ENCODE results near the gene UNC80.

Gene UNC80

DNA sequence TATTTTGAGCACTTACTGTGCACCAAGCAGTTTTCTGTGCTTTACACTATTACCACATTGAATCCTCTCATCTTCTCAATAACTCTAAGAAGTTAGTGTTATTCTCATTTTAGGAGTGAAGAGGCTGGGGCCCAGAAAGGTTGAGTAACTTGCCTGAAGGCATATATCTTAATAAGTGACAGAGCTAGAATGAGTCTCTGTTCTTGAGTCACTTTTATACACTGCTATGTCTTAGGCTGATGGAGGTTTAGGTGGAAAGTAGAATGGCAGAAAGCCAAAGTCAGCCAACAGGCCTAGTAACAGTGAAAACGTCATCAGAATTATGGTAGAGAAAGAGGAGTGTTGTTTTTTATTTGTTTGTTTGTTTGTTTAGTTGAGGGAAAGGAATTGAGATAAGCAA lies 202.9 kb downstream of the UNC80 start:
- TF ChIP-seq, protein P1, sequence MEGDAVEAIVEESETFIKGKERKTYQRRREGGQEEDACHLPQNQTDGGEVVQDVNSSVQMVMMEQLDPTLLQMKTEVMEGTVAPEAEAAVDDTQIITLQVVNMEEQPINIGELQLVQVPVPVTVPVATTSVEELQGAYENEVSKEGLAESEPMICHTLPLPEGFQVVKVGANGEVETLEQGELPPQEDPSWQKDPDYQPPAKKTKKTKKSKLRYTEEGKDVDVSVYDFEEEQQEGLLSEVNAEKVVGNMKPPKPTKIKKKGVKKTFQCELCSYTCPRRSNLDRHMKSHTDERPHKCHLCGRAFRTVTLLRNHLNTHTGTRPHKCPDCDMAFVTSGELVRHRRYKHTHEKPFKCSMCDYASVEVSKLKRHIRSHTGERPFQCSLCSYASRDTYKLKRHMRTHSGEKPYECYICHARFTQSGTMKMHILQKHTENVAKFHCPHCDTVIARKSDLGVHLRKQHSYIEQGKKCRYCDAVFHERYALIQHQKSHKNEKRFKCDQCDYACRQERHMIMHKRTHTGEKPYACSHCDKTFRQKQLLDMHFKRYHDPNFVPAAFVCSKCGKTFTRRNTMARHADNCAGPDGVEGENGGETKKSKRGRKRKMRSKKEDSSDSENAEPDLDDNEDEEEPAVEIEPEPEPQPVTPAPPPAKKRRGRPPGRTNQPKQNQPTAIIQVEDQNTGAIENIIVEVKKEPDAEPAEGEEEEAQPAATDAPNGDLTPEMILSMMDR (conservative IDR thresholded peaks at IDR 0.05; ENCODE audit: low read length), result no peak
- DNase-seq (ENCODE audit: low read depth), result no peak
- H3K4me3 ChIP-seq (ENCODE audit: low read length), result no peak overlapping the region

DNA sequence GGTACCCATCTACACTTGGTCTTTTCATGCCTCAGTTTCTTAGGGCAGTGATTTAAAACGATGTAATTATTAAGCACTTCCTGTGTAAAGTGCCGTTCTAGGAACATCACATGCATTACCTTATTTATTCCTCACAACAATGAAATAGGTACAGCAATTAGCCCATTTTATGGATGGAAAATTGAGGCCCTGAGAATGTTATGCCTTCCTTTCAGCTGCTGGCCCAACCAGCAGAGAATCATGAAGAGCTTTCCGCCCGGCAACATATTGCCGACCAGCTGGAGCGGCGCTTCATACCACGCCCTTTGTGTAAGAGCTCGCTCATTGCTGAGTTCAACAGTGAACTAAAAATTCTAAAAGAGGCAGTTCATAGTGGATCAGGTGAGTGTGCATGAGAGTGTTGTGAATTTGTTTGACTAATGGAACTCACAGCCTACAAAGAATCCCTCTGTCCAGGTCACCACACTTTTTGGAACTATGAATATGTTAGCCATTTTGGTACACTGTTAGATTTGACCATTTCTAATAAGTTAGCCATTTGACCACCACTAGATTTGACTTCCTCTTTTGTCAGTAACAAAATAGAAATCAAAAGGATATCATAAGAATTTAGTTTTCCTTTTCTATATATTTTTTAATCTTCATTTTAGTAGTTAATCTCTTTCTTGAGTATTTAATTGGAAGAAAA lies 205.2 kb downstream of the UNC80 start:
- H3K4me3 ChIP-seq (ENCODE audit: low read length), result no peak overlapping the region
- no peak for DNase-seq (ENCODE audit: low read depth)
- TF ChIP-seq, protein P1 (conservative IDR thresholded peaks at IDR 0.05; ENCODE audit: low read length), result no peak

DNA sequence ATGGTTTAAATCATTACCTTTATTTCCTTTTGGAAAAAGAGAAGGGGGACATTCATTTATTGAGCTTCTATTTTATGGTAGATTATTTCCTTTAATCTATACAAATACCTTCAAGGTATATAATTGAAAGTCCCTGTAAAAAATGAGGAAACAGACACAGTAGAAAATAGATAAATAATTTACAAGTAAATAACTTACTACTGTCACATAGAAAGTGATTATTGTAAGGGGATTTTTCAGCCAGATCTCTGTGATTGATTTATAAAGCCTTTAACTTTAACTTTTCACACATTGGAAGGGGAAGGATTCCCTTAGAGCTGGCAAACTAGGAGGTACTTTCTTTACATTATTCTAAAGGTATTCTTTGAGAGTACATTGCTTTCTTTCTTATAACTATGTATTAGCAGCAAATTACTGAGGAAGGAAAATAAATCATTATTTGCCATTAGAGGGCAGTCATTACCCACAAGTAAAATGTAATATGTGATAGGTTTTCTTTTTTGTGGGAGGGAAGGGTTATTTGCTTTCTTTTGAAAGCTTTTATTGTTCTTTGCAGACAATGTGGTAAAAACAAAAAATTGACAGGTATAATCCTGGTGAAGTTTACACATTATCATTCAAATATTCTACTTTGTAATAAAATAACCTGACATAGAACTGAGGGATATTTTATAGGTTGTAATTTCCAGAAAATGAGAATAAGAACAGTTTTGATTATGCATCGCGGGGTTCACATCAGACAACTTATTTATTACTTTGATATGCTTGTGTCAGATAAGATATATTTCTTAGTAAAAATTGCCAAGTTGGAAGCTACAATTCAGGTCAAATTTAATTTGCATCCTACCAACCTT lies 206.0 kb downstream of the UNC80 start:
- TF ChIP-seq, protein P1 (conservative IDR thresholded peaks at IDR 0.05; ENCODE audit: low read length), result peak; percentile 62
- H3K4me3 ChIP-seq (ENCODE audit: low read length), result no peak overlapping the region
- DNase-seq (ENCODE audit: low read depth), result peak; percentile 36

DNA sequence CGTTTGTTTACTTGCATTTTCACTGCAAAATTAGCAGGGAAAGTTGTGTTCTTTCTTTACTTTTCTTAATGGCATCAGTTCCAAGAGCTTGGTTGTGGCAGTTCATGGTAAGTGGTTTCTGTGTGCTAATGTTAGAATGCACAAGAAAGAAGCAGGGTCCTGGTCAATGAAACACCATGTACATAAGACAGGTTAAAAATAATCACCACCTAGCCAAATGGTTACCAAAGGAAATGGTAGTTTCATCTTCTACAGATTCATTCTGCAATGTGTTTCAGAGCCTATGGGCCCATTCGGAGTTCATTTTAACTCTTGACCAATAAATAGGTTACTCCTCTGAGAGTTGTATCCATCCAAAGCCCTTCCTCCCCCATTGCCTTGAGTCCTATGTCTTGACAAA lies 212.7 kb downstream of the UNC80 start:
- H3K4me3 ChIP-seq (ENCODE audit: low read length), result no peak overlapping the region
- DNase-seq (ENCODE audit: low read depth), result no peak
- TF ChIP-seq, protein P1 (conservative IDR thresholded peaks at IDR 0.05; ENCODE audit: low read length), result no peak

DNA sequence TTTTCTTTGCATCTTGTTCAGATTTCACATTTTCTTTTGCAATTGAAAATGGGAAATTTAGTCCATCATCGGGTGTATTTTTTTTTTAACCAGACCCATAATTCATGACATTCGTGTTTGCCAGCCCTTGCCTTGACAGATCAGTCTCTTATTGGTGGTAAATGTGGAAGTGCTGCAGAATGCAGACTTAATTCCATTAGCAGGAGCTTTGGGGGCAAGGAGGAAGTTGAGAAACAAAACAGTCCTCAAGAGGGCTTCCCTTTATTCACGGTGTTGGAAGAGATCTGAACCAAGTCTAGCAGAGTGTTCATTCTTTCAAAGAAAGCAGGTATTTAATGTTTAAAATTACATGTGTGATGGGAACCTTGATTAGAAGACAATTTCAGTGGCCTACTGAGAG lies 214.2 kb downstream of the UNC80 start:
- no peak for DNase-seq (ENCODE audit: low read depth)
- TF ChIP-seq, protein P1 (conservative IDR thresholded peaks at IDR 0.05; ENCODE audit: low read length), result no peak
- H3K4me3 ChIP-seq (ENCODE audit: low read length), result no peak overlapping the region

DNA sequence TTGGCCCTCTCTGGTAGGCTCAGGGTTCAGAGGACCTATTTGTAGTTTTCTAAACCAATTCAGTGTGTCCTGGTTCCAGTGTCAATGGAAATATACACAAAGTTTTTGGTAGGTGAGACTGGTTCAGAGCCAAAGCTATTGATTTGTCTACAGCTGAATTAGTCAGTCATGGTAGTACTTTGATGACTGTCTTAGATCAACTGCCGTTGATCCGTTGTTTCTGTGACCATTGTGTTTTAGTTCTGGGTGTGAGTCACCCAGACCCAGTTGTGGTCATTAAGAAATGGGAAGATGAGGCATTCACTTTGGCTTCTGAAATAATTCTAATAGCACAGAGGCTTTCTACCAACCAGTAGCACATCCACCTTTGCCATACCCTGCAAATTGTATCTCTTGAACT lies 214.8 kb downstream of the UNC80 start:
- TF ChIP-seq, protein P1 (conservative IDR thresholded peaks at IDR 0.05; ENCODE audit: low read length), result no peak
- H3K4me3 ChIP-seq (ENCODE audit: low read length), result no peak overlapping the region
- DNase-seq (ENCODE audit: low read depth), result no peak

DNA sequence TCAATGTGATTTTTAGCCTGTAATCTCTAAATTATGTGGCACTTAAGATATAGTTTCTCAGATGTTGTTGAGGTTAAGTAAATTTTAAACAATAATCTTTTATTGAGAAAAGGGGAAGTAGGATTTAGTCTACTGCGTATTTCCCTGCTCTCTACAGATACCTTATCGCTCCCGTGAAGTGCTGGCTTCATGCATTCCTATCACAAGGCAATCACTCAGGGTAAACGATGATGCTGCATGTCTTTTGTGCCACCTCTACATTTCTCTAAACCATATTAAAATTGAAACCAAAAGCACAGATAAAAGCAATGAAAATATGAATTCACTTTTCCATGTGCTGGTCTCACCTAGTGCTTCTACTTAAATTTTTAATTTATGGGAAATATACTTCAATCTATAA lies 216.4 kb downstream of the UNC80 start:
- TF ChIP-seq, protein P1 (conservative IDR thresholded peaks at IDR 0.05; ENCODE audit: low read length), result no peak
- DNase-seq (ENCODE audit: low read depth), result no peak
- H3K4me3 ChIP-seq (ENCODE audit: low read length), result no peak overlapping the region

Measured in AG10803 (cell line).